IMR-90 (cell line): ENCODE results near the gene GPAT3. TPM values are rescaled to one million over a fixed set of nuclear protein-coding genes. Genes with fewer than 3 reads are reported as not detected.

Source experiments
- ATAC-seq: fragments of 200-7000 bp; cut with Tn5 transposase; 2 replicates; pipeline ENCODE4 v1.9.1; 2020; ENCODE audit warnings: low read depth, mild to moderate bottlenecking, moderate library complexity
- BruUV-seq: library from RNA; stranded (reverse); fragments of 400-500 nt; replicated peaks from 2 replicates; lab custom pipeline; 2021; lab: Mats Ljungman, UMichigan
- CTCF ChIA-PET: fragments of 300-600 bp; formaldehyde crosslinking; extraction: SDS; loops from one replicate; lab custom pipeline; 2021; ENCODE audit warnings: antibody characterized with exemption; lab: Yijun Ruan, JAX
- POLR2A ChIA-PET: fragments of 300-600 bp; sonication (Branson Sonifier 250); formaldehyde crosslinking; loops from one replicate; lab custom pipeline; 2022; ENCODE audit warnings: antibody characterized with exemption; ENCODE audit not compliant: unreplicated experiment; lab: Charles Lee
- DNase-seq: peaks from one replicate; pipeline ENCODE4 v3.0.0; 2013
- H2AFZ ChIP-seq: replicated peaks from 2 replicates; pipeline ENCODE3; 2013; ENCODE audit warnings: low read length, mild to moderate bottlenecking; ENCODE audit not compliant: poor library complexity
- H2AK5ac ChIP-seq: 2 replicates; pipeline ENCODE4 v1.6.1; 2013; ENCODE audit warnings: low read depth, low read length, inconsistent platforms
- H2AK9ac ChIP-seq: replicated peaks from 2 replicates; pipeline ENCODE3; 2013; ENCODE audit warnings: mild to moderate bottlenecking, low read depth, low read length, moderate library complexity; ENCODE audit not compliant: poor library complexity
- H2BK120ac ChIP-seq: 2 replicates; pipeline ENCODE4 v1.6.1; 2013; ENCODE audit warnings: low read depth, low read length, inconsistent platforms
- H2BK15ac ChIP-seq: 3 replicates; pipeline ENCODE4 v1.6.1; 2013; ENCODE audit warnings: low read depth, low read length, inconsistent platforms
- H2BK20ac ChIP-seq: 2 replicates; pipeline ENCODE4 v1.6.1; 2013; ENCODE audit warnings: low read depth, mild to moderate bottlenecking, inconsistent platforms, low read length, moderate library complexity
- H2BK5ac ChIP-seq: 2 replicates; pipeline ENCODE4 v1.6.1; 2013; ENCODE audit warnings: mild to moderate bottlenecking, low read depth, low read length, inconsistent platforms; ENCODE audit not compliant: poor library complexity, severe bottlenecking
- H3K14ac ChIP-seq: replicated peaks from 2 replicates; pipeline ENCODE4 v1.6.1; 2013; ENCODE audit warnings: low read depth, low read length, inconsistent platforms
- H3K18ac ChIP-seq: 2 replicates; pipeline ENCODE4 v1.6.1; 2013; ENCODE audit warnings: low read depth, low read length, control low read depth
- H3K23ac ChIP-seq: 2 replicates; pipeline ENCODE4 v1.6.1; 2013; ENCODE audit warnings: low read depth, low read length, inconsistent platforms
- H3K27ac ChIP-seq: 2 replicates; pipeline ENCODE4 v1.5.1; 2013; ENCODE audit warnings: mild to moderate bottlenecking, control low read depth, low read length; ENCODE audit not compliant: insufficient read depth
- H3K27me3 ChIP-seq: 2 replicates; pipeline ENCODE4 v1.6.1; 2013; ENCODE audit warnings: low read length; ENCODE audit not compliant: control insufficient read depth, insufficient read depth
- H3K36me3 ChIP-seq: 2 replicates; pipeline ENCODE4 v1.6.1; 2013; ENCODE audit warnings: low read length, mixed read lengths; ENCODE audit not compliant: control insufficient read depth, insufficient read depth
- H3K4ac ChIP-seq: 2 replicates; pipeline ENCODE4 v1.6.1; 2013; ENCODE audit warnings: low read depth, low read length, inconsistent platforms
- H3K4me1 ChIP-seq: 2 replicates; pipeline ENCODE4 v1.6.1; 2013; ENCODE audit warnings: low read length, mixed read lengths; ENCODE audit not compliant: control insufficient read depth, insufficient read depth
- H3K4me2 ChIP-seq: 2 replicates; pipeline ENCODE4 v1.6.1; 2013; ENCODE audit warnings: low read depth, mild to moderate bottlenecking, control low read depth, low read length, moderate library complexity
- H3K4me3 ChIP-seq: 2 replicates; pipeline ENCODE4 v1.5.1; 2013; ENCODE audit warnings: low read depth, mild to moderate bottlenecking, control low read depth, low read length, moderate library complexity; ENCODE audit not compliant: insufficient read depth
- H3K56ac ChIP-seq: 2 replicates; pipeline ENCODE4 v1.6.1; 2013; ENCODE audit warnings: low read length, inconsistent platforms; ENCODE audit not compliant: insufficient read depth; ENCODE audit errors: extremely low read depth
- H3K79me1 ChIP-seq, 2 experiments: 2 replicates each; pipeline ENCODE4 v1.6.1; 2013; ENCODE audit warnings: low read length in 2 of 2, inconsistent platforms in 1 of 2, low read depth in 1 of 2
- H3K9ac ChIP-seq: 2 replicates; pipeline ENCODE4 v1.6.1; 2013; ENCODE audit warnings: low read depth, low read length, control low read depth
- H3K9me1 ChIP-seq: 2 replicates; pipeline ENCODE4 v1.6.1; 2013; ENCODE audit warnings: low read length, inconsistent platforms; ENCODE audit not compliant: insufficient read depth
- H3K9me3 ChIP-seq: 2 replicates; pipeline ENCODE4 v1.6.1; 2013; ENCODE audit warnings: low read length; ENCODE audit not compliant: control insufficient read depth, insufficient read depth
- H4K20me1 ChIP-seq: 2 replicates; pipeline ENCODE4 v1.6.1; 2013; ENCODE audit warnings: low read length, inconsistent platforms; ENCODE audit not compliant: insufficient read depth
- H4K5ac ChIP-seq: 2 replicates; pipeline ENCODE4 v1.6.1; 2013; ENCODE audit warnings: mild to moderate bottlenecking, low read depth, low read length, control low read depth
- H4K8ac ChIP-seq, 2 experiments: 2 replicates each; pipeline ENCODE4 v1.6.1; 2013; ENCODE audit warnings: low read depth in 2 of 2, low read length in 2 of 2, control low read depth in 1 of 2, inconsistent platforms in 1 of 2
- H4K91ac ChIP-seq: 2 replicates; pipeline ENCODE4 v1.6.1; 2013; ENCODE audit warnings: low read depth, low read length, inconsistent platforms; ENCODE audit not compliant: insufficient read depth
- BHLHE40 ChIP-seq: fragments of 150-350 bp; IDR thresholded peaks from 2 replicates; pipeline ENCODE4 v1.6.1; 2016; ENCODE audit warnings: mild to moderate bottlenecking, low read depth, low read length
- CEBPB ChIP-seq: IDR thresholded peaks from 2 replicates; pipeline ENCODE4 v1.6.1; 2012; ENCODE audit warnings: low read depth, low read length, improper control_type of control experiment
- CHD1 ChIP-seq: IDR thresholded peaks from 2 replicates; pipeline ENCODE4 v1.6.1; 2012; ENCODE audit warnings: low read depth, low read length, improper control_type of control experiment
- ELK1 ChIP-seq: fragments of 150-350 bp; IDR thresholded peaks from 2 replicates; pipeline ENCODE4 v1.6.1; 2016; ENCODE audit warnings: low read depth, mild to moderate bottlenecking, low read length, moderate library complexity, borderline replicate concordance
- FOS ChIP-seq: fragments of 150-350 bp; IDR thresholded peaks from 2 replicates; pipeline ENCODE4 v1.6.1; 2016; ENCODE audit warnings: low read depth, low read length
- MAFK ChIP-seq: IDR thresholded peaks from 2 replicates; pipeline ENCODE4 v1.6.1; 2012; ENCODE audit warnings: low read depth, low read length, improper control_type of control experiment
- MAZ ChIP-seq: IDR thresholded peaks from 2 replicates; pipeline ENCODE4 v1.6.1; 2012; ENCODE audit warnings: low read depth, mild to moderate bottlenecking, low read length, improper control_type of control experiment, moderate library complexity, borderline replicate concordance
- MXI1 ChIP-seq: IDR thresholded peaks from 2 replicates; pipeline ENCODE4 v1.6.1; 2012; ENCODE audit warnings: low read depth, mild to moderate bottlenecking, low read length, moderate library complexity, borderline replicate concordance
- NFE2L2 ChIP-seq: fragments of 150-350 bp; IDR thresholded peaks from 2 replicates; pipeline ENCODE4 v1.6.1; 2016; ENCODE audit warnings: low read depth, mild to moderate bottlenecking, low read length
- POLR2A ChIP-seq: IDR thresholded peaks from 2 replicates; pipeline ENCODE4 v1.6.1; 2012; ENCODE audit warnings: mild to moderate bottlenecking, low read depth, low read length
- RAD21 ChIP-seq: IDR thresholded peaks from 2 replicates; pipeline ENCODE4 v1.6.1; 2012; ENCODE audit warnings: low read length, improper control_type of control experiment
- RCOR1 ChIP-seq: IDR thresholded peaks from 2 replicates; pipeline ENCODE4 v1.6.1; 2012; ENCODE audit warnings: mild to moderate bottlenecking, low read length, improper control_type of control experiment; ENCODE audit not compliant: insufficient replicate concordance
- RFX5 ChIP-seq: IDR thresholded peaks from 2 replicates; pipeline ENCODE4 v1.8.0; 2012; ENCODE audit warnings: low read depth, mild to moderate bottlenecking, low read length, moderate library complexity
- SMC3 ChIP-seq: fragments of 150-350 bp; IDR thresholded peaks from 2 replicates; pipeline ENCODE4 v1.6.1; 2016; ENCODE audit warnings: low read depth, mild to moderate bottlenecking, antibody characterized with exemption, low read length, moderate library complexity
- WGBS, 2 experiments: methylation state at CpG; one replicate each; pipeline versions ENCODE4 v1.1.5 to v1.1.7; 2013; ENCODE audit warnings: missing lambda C conversion rate in 2 of 2; ENCODE audit not compliant: insufficient read length in 1 of 2; ENCODE audit errors: extremely low coverage in 2 of 2; 5-methylcytosine and 5-hydroxymethylcytosine counted together
- dilution Hi-C: fragments of 300-500 bp; cut with HindIII; formaldehyde crosslinking; loops from one replicate; pipeline ENCODE4 v1.14.3; 2018; ENCODE audit warnings: low sequenced_read_pairs; ENCODE audit not compliant: unreplicated experiment
- in situ Hi-C: fragments of 300-500 bp; cut with MboI; formaldehyde crosslinking; loops from 3 replicates; pipeline ENCODE4 v1.14.3; 2019; ENCODE audit warnings: low sequenced_read_pairs, inconsistent platforms, mixed read lengths
- intact Hi-C: fragments of 100-400 bp; cut with micrococcal nuclease; formaldehyde crosslinking; loops from 2 replicates; pipeline ENCODE4 v1.10.0; 2022
- polyA plus RNA-seq, 3 experiments: library from polyadenylated mRNA; depleted of rRNA; stranded (reverse); fragments of >200 nt; gene quantifications; 2 replicates each; pipeline ENCODE4 v1.2.3, GENCODE V29; 2012; ENCODE audit warnings: low replicate concordance in 1 of 3
- total RNA-seq: library from RNA; depleted of rRNA; stranded (reverse); fragments of >200 nt; gene quantifications from 2 replicates; pipeline ENCODE4 v1.2.3, GENCODE V29; 2012
- TF ChIP-seq, protein P1 (sequence below): conservative IDR thresholded peaks from 2 replicates; pipeline ENCODE4 v1.5.1; 2012; ENCODE audit warnings: mild to moderate bottlenecking, low read depth, low read length, improper control_type of control experiment
- TF ChIP-seq, protein P2 (sequence below): fragments of 150-350 bp; IDR thresholded peaks from 2 replicates; pipeline ENCODE4 v1.6.1; 2017; ENCODE audit warnings: mild to moderate bottlenecking, antibody characterized with exemption, low read length, low read depth

GPAT3 gene
- total and polyA plus RNA-seq, 2 of the 4 experiments (the other 2 are of a cell fraction) = 1.3 to 2.9 TPM

GRCh38 chr4:83569987-83570386 is 34.1 kb downstream of the GPAT3 start:
- H3K27me3 ChIP-seq = no peaks in the 10 kb centered on the region
- H3K4ac ChIP-seq = no peak overlapping the region
- POLR2A ChIA-PET = no interaction called here
- no peaks in the 10 kb centered on the region for H4K20me1 ChIP-seq
- DNase-seq = no peak
- no peak overlapping the region for H3K23ac ChIP-seq
- H2AK9ac ChIP-seq = no peak overlapping the region
- no peak for ATAC-seq
- no peak for TF ChIP-seq CEBPB
- TF ChIP-seq RFX5 = no peak
- no peak for TF ChIP-seq POLR2A
- TF ChIP-seq RAD21 = no peak
- TF ChIP-seq RCOR1 = no peak
- TF ChIP-seq MAFK = no peak
- no peak for TF ChIP-seq MAZ
- TF ChIP-seq, protein P1, sequence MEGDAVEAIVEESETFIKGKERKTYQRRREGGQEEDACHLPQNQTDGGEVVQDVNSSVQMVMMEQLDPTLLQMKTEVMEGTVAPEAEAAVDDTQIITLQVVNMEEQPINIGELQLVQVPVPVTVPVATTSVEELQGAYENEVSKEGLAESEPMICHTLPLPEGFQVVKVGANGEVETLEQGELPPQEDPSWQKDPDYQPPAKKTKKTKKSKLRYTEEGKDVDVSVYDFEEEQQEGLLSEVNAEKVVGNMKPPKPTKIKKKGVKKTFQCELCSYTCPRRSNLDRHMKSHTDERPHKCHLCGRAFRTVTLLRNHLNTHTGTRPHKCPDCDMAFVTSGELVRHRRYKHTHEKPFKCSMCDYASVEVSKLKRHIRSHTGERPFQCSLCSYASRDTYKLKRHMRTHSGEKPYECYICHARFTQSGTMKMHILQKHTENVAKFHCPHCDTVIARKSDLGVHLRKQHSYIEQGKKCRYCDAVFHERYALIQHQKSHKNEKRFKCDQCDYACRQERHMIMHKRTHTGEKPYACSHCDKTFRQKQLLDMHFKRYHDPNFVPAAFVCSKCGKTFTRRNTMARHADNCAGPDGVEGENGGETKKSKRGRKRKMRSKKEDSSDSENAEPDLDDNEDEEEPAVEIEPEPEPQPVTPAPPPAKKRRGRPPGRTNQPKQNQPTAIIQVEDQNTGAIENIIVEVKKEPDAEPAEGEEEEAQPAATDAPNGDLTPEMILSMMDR = no peak
- TF ChIP-seq FOS = no peak
- TF ChIP-seq CHD1 = no peak
- TF ChIP-seq NFE2L2 = no peak
- no peak for TF ChIP-seq BHLHE40
- TF ChIP-seq ELK1 = no peak
- TF ChIP-seq, protein P2, sequence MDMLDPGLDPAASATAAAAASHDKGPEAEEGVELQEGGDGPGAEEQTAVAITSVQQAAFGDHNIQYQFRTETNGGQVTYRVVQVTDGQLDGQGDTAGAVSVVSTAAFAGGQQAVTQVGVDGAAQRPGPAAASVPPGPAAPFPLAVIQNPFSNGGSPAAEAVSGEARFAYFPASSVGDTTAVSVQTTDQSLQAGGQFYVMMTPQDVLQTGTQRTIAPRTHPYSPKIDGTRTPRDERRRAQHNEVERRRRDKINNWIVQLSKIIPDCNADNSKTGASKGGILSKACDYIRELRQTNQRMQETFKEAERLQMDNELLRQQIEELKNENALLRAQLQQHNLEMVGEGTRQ = no peak
- TF ChIP-seq MXI1 = no peak
- no peak for TF ChIP-seq SMC3
- no peaks in the 10 kb centered on the region for H3K4me1 ChIP-seq
- no peak overlapping the region for H2BK15ac ChIP-seq
- in situ Hi-C loops (no loop called here), intact Hi-C loops (no loop called here), dilution Hi-C loops (no loop called here)
- no peak overlapping the region for H4K8ac ChIP-seq
- H3K18ac ChIP-seq = no peak overlapping the region
- no CpG with 5 or more reads among the region's 5 CpGs for WGBS, 2 experiments
- no TSS peak for BruUV-seq
- no peaks in the 10 kb centered on the region for H3K9me3 ChIP-seq
- no peaks in the 10 kb centered on the region; a peak in 1 of 4 replicates for H3K79me1 ChIP-seq
- H3K4me3 ChIP-seq = no peak overlapping the region
- H4K91ac ChIP-seq = no peak overlapping the region
- no peak overlapping the region for H2BK120ac ChIP-seq
- no peak overlapping the region for H3K14ac ChIP-seq
- no peak overlapping the region for H2BK5ac ChIP-seq
- no peak overlapping the region for H2BK20ac ChIP-seq
- no peak overlapping the region for H3K4me2 ChIP-seq
- peaks cover 3% of the 10 kb centered on the region; the same call in 1 of the 2 replicates for H3K9me1 ChIP-seq
- no peak overlapping the region for H3K27ac ChIP-seq
- no peaks in the 10 kb centered on the region for H3K36me3 ChIP-seq
- H4K5ac ChIP-seq = no peak overlapping the region
- H3K56ac ChIP-seq = no peak overlapping the region
- H2AK5ac ChIP-seq = no peak overlapping the region
- H3K9ac ChIP-seq = no peak overlapping the region
- CTCF ChIA-PET = no interaction called here
- no peak overlapping the region for H2AFZ ChIP-seq
